ENCODE measurements around the gene GOLGA6C. TPM values are rescaled to one million over a fixed set of nuclear protein-coding genes. Genes with fewer than 3 reads are reported as not detected.

GOLGA6C gene
- total and polyA plus RNA-seq, 9 of the 15 experiments (the other 6 are each of a cell fraction or from before 2014, with no cell fraction given): not detected

DNA sequence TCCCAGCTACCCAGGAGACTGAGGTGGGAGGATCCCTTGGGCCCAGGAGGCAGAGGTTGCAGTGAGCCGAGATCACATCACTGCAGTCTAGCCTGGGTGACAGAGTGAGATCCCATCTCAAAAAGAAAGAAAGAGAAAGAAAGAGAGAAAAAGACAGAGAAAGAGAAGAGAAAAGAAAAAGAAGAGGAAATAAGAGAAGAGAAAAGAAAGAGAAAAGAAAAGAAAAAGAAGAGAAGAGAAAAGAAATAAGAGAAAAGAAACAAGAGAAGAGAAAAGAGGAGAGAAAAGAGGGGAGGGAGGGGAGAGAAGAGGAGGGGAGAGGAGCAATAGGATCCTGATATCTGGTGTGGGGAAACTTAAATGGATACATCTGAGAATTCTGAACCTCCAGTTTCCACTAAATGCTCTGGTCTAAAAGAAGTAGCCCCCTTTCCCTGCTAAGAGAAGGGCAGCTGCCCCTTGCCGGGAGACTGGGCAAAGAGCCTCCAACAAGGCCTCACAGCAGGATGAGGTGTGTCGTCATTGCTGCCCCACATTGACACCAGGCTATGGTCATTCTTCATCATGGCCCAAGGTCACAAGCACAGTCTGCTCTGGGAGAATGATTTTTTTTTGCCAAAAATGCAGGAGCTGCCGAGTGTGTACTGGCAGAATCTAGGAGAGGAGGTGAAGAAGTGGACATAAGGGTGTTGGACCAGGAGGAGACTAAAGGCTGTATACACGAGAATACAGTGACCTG lies 56.6 kb downstream of the GOLGA6C start:
- no peaks in the 10 kb centered on the region for H3K9me3 ChIP-seq (replicated peaks; ENCODE audit: control insufficient read depth, insufficient read depth, low read depth, low read length)
- H3K27ac ChIP-seq (ENCODE audit: extremely low read depth, low read depth, low read length): no peak overlapping the region
- CTCF ChIA-PET (ENCODE audit: low intra/inter-chr PET ratio): no interaction called here
- in situ Hi-C loops (cut with MboI) (loop anchor here (10.0 kb wide), 1 partner anchor 620 kb away; no protein-coding TSS in a partner anchor), intact Hi-C loops (cut with micrococcal nuclease) (no loop called here)
- POLR2A ChIA-PET: no interaction called here
- H4K20me1 ChIP-seq (replicated peaks; ENCODE audit: control insufficient read depth, insufficient read depth, low read length): no peaks in the 10 kb centered on the region
- ATAC-seq: no peak
- no peaks in the 10 kb centered on the region; a peak in 1 of 5 replicates for H3K27me3 ChIP-seq (ENCODE audit: control insufficient read depth in 2 of 2, insufficient read depth in 2 of 2, low read length in 2 of 2)
- no peak for TF ChIP-seq CBX8 (IDR thresholded peaks at IDR 0.05; ENCODE audit: borderline replicate concordance, extremely low read depth, low read depth, low read length, poor library complexity, severe bottlenecking)
- TF ChIP-seq, protein P1, sequence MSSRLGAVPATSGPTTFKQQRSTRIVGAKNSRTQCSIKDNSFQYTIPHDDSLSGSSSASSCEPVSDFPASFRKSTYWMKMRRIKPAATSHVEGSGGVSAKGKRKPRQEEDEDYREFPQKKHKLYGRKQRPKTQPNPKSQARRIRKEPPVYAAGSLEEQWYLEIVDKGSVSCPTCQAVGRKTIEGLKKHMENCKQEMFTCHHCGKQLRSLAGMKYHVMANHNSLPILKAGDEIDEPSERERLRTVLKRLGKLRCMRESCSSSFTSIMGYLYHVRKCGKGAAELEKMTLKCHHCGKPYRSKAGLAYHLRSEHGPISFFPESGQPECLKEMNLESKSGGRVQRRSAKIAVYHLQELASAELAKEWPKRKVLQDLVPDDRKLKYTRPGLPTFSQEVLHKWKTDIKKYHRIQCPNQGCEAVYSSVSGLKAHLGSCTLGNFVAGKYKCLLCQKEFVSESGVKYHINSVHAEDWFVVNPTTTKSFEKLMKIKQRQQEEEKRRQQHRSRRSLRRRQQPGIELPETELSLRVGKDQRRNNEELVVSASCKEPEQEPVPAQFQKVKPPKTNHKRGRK (tag; IDR thresholded peaks at IDR 0.05): peak; percentile 73
- no peak for TF ChIP-seq ZNF707 (CRISPR knock-in tag; conservative IDR thresholded peaks at IDR 0.05)
- TF ChIP-seq KDM1A (IDR thresholded peaks at IDR 0.05): peak in 1 of 2 experiments; percentile 7; a peak in 1 of 4 replicates
- TF ChIP-seq, protein P2, sequence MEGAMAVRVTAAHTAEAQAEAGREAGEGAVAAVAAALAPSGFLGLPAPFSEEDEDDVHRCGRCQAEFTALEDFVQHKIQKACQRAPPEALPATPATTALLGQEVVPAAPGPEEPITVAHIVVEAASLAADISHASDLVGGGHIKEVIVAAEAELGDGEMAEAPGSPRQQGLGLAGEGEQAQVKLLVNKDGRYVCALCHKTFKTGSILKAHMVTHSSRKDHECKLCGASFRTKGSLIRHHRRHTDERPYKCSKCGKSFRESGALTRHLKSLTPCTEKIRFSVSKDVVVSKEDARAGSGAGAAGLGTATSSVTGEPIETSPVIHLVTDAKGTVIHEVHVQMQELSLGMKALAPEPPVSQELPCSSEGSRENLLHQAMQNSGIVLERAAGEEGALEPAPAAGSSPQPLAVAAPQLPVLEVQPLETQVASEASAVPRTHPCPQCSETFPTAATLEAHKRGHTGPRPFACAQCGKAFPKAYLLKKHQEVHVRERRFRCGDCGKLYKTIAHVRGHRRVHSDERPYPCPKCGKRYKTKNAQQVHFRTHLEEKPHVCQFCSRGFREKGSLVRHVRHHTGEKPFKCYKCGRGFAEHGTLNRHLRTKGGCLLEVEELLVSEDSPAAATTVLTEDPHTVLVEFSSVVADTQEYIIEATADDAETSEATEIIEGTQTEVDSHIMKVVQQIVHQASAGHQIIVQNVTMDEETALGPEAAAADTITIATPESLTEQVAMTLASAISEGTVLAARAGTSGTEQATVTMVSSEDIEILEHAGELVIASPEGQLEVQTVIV (CRISPR knock-in tag; IDR thresholded peaks at IDR 0.05; ENCODE audit: borderline replicate concordance): no peak
- H3K79me2 ChIP-seq (ENCODE audit: control insufficient read depth, insufficient read depth, low read length): no peaks in the 10 kb centered on the region
- no peaks in the 10 kb centered on the region for H3K36me3 ChIP-seq (ENCODE audit: control insufficient read depth, insufficient read depth, low read length)
- BruUV-seq (replicated peaks): no TSS peak
- FAIRE-seq: no peak
- H2AFZ ChIP-seq (ENCODE audit: low read depth, low read length): no peak overlapping the region
- H3K4me1 ChIP-seq (replicated peaks in 1 of 2; ENCODE audit: control insufficient read depth in 2 of 2, insufficient read depth in 2 of 2, low read length in 2 of 2): no peaks in the 10 kb centered on the region
- H3K9me1 ChIP-seq (ENCODE audit: control insufficient read depth, insufficient read depth, low read length): no peaks in the 10 kb centered on the region
- no peak for DNase-seq (ENCODE audit: extremely low read depth in 1 of 4, low spot score in 3 of 4)
- H3K4me3 ChIP-seq: no peak overlapping the region
- no peak overlapping the region for H3K9ac ChIP-seq (ENCODE audit: insufficient read depth in 1 of 2, low read depth in 2 of 2, low read length in 2 of 2)
- WGBS (ENCODE audit: insufficient coverage, low coverage, missing lambda C conversion rate): 16% methylated on average over 5 of the region's 5 CpGs
- no peak overlapping the region for H3K4me2 ChIP-seq (ENCODE audit: insufficient read depth, low read length)
